Skin of body (tissue), 2 donors: ENCODE measurements around the gene SS18L1. TPM values are rescaled to one million over a fixed set of nuclear protein-coding genes. Genes with fewer than 3 reads are reported as not detected.
A peak's percentile ranks its signal among the peaks of the same experiment; 100 is the strongest.

ENCODE experiments used
- DNase-seq: peaks from one replicate; lab custom pipeline; 2025; lab: John Stamatoyannopoulos, UW
- total RNA-seq: library from RNA; depleted of rRNA; stranded (reverse); fragments of >200 nt; gene quantifications from one replicate; pipeline ENCODE4 v1.2.3, GENCODE V29; 2014

SS18L1 gene
- total RNA-seq, 1 donor from 2014 or later = 18.5 TPM

DNA sequence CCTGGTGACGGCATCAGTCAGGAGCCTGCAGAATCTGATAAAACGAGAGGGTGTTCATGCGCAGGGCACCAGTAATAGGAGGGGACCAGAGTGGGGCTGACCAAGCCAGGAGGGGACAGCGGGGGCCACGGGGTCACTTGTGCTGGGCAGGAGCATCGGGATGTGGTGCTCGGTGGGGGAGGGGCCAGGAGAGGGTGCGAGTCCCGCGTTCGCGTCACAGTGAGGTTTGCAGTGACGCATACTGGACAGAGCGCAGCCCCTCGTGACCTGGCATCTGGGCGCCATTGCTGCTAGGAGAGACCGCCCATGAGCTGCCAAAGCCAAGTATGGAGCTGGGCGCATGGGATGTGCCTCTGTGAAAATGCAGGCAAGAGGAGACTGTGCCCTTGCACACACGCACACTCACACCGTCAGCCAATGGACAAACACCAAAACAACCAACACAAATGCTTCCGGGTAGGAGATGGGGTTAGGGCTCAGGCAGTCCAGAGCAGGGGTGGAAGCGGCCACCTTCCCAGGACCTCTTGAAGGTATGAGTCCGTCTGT is 25.4 kb downstream of the SS18L1 start:
- no peak for DNase-seq

DNA sequence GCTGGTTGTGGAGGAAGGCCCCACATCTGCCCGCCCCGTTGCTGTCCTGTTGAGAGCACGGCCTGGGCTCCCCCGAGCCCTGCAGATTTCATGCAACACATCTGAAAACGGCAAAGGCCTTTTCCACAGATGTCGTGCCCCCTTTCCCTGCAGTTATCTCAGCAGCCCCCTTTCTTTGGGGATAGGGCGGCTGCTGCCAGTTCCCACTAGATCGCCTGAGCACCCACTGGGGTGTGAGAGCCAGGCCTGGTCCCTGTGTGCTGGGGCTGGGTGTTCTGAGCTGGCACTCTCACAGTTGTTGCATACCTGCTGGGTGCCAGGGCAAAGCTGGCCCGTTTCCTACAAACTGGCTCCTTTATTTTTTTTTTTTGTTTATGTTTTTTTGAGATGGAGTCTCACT is 27.0 kb downstream of the SS18L1 start:
- no peak for DNase-seq

DNA sequence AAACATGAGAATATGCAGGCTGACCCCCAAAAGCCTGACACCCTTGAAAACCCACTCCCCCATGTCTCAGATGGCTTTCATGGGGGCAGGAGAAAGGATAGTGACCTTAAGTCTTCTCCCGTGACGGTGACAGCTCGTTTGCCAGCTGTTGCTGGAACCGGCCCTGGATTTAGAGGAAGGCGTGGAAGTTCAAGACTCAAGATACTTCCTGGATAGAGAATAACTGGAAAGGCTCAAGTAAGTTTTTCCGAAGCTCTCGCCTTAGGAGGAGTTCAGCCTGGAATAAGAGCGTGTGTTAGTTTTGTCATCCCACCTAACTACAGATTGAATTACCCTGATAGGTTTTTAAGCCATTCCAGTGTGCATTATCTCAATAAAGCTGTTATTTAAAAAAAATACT is 27.7 kb downstream of the SS18L1 start:
- DNase-seq = no peak

DNA sequence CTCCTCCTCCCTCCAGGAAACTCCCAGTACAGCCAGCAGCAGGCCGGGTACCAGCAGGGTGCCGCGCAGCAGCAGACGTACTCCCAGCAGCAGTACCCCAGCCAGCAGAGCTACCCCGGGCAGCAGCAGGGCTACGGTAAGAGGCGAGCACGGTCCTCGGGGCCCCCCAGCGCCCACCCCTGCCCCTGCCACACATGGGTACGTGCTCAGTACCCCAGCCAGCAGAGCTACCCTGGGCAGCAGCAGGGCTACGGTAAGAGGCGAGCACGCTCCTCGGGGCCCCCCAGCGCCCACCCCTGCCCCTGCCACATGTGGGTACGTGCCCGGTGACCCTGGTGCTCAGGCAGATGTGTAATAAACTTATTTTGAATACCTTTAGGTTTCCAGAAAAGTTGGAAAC is 29.1 kb downstream of the SS18L1 start:
- no peak for DNase-seq

DNA sequence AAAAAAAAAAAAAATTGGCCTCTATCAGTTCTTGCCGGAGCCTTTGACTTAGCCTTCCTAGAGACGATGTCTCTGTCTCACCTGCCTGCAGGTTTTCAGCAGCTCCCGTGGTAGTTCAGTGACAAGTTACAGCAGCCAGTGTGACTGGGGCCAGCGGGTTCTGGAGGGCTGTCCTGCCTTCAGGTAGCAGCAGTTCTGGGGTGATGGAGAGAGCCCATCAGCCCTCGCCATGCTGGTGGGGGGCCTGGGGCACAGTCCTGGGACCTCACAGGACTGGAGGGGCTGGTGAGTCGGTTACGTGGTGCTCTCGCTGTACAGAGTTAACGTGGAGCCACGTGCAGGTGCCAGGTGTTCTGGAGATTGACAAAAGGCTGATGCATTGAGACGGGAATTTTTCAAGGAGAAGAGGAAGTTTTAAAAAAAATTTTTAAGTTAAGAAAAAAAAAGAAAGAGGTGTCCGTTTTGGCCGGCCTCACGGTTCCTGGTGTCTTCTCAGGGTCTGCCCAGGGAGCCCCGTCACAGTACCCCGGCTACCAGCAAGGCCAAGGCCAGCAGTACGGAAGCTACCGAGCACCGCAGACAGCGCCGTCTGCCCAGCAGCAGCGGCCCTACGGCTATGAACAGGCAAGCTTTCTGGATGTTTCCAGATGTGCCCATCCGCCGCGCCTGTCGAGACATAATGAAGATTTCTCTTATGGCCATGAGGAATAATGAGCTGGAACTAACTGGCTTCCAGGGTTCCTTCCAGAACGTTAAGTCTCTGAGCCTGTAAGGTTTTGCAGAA is 30.6 kb downstream of the SS18L1 start:
- no peak for DNase-seq

DNA sequence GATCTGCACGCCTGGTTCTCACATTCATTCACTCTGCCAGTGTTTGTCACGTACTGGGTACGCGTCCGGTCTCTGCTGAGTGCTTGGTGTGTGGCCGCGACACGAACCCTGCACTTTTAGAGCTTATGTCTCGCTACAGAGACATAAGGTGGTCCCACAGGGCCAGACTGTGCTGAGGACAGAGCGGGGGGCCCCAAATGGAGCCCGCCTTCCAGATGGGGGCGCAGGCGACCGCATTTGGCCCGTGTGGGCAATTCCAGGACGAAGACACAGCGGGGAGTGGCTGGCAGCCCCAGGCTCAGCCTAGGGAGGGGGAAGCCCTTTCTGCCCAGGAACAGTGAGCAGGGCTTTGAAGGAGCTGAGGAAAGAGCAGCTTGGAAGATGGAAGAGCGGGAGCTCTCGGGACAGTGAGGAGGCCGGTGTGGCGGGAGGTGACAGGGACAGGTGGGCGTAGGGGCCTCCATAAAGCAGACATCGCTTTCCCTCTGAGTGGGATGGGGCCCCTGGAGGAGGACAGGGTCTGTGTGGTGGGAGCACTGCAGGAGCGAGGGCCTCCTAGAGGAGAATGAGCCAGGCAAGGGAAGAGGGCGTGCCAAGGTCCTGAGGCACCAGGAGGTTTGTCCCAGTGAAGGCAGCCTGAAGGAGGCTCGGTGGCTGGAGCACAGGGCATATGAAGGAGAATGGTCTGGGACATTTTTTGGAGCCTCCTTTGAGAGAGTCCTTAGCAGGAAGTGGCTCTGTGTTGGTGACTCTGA is 31.5 kb downstream of the SS18L1 start:
- DNase-seq = no peak

DNA sequence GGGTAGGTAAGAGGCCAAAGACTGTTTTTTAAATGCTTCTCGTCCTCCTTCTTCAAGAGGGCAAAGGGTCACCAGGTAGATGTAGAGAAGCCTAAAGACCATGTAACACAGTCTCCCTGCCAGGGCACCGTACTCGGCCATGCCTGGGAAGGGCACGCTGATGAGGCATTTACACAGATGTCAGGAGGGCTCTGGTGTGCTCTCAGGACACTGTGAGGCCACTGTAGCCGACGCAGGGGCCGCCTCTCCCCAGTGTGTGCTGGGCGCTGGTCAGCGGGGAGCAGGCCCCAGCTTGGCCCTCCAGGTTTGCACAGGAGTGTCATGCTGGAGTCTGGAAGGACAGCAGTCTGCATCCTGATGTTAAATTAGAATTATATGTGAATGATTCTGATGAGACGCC is 32.1 kb downstream of the SS18L1 start:
- no peak for DNase-seq

DNA sequence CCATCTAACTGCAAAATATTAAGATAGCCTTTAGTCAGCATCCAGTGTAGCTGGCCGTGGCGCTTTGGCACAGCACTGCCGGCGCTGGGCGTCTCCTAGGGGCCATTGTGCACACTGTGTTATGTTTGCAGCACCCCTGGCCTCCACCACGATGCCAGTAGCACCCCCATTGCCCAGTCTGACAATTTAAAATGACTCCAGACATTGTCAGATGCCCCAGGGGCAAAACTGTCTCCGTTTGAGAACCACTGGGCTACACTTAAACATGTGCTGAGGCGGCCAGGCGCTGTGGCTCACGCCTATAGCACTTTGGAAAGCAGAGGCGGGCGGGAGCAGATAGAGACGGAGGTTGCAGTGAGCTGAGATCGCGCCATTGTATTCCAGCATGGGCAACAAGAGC is 33.3 kb downstream of the SS18L1 start:
- DNase-seq = no peak

DNA sequence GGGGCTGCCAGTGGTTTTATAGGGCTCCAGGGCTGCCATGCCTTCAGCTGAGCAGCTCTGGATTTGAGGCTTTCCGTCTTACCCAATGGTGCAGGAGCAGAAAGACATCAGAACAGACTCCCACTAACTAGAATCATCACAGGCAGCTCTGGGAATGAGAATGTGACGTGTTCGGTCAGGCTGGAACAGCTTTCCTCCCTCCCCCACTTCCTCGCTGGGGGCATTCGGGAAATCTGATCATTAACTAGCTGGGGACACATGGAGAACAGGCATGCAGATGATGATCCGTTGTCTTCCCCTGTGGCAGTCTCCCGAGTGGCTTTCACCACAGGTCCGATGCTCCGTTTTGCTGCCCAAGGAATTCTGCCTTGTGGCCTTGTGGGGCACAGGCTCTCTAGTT is 33.7 kb downstream of the SS18L1 start:
- DNase-seq = no peak

DNA sequence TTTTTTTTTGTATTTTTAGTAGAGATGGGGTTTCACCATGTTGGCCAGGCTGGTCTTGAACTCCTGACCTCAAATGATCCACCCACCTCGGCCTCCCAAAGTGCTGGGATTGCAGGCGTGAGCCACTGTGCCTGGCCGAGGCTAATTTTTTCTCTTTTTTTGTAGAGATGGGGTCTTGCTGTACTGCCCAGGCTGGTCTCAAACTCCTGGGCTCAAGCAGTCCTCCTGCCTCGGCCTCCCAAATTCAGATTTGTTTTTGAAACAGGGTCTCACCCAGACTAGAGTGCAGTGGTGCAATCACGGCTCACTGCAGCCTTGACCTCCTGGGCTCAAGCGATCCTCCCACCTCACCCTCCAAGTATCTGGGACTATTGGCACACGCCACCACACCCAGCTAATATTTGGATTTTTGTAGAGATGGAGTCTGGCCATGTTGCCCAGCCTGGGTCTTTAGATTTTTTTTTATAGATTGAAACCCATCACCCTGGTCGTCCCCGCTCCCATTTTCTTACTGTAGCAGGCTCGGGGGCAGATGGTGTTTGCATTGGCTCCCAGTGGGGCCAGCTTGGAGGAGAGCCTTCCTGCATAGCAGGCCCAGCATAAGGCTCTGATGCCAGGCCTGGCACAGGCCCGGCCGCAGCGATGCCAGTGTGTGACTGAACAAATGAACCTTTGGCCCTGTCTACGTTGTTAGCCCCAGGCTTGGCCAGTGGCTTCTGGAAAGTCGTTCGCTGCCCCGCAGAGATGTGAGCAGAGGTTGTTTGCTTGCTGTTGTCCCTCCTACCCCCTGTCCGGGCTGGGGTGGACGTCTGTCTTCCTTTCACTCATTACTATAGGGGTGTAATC is 35.0 kb downstream of the SS18L1 start:
- no peak for DNase-seq

DNA sequence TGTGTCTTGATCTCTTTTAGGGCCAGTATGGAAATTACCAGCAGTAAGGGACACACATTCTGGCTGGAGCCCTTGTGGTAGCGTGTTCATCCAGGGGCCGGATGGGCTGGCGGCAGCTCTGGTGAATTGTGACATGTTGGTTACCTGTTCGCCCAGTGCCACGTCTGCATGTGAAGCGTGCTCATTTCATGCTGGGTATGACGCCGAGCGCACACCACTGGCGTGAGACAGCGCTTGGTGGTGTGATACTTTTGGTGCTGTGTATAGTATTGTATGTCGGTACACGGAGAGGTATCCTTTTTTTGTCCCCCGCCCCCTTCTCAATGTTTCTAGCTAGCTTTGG is 35.6 kb downstream of the SS18L1 start:
- DNase-seq = no peak

DNA sequence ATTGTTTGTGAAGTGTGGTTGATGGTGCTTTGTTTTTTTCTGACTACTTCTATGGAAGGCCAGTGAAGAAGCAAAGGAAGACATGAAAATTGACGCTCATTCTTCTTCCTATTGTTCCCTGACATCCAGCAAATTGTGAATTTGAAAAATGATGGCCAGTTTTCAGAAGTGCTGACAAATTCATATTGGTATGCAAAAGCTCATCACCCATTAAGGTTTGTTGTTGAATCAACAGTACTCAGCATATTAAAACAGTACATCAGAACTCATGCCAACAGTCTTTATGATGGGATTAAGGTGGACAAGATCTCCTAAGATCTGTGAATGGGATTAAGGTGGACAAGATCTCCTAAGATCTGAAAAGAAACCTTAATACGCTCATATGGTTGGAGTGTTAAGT is 38.2 kb downstream of the SS18L1 start:
- DNase-seq = no peak

DNA sequence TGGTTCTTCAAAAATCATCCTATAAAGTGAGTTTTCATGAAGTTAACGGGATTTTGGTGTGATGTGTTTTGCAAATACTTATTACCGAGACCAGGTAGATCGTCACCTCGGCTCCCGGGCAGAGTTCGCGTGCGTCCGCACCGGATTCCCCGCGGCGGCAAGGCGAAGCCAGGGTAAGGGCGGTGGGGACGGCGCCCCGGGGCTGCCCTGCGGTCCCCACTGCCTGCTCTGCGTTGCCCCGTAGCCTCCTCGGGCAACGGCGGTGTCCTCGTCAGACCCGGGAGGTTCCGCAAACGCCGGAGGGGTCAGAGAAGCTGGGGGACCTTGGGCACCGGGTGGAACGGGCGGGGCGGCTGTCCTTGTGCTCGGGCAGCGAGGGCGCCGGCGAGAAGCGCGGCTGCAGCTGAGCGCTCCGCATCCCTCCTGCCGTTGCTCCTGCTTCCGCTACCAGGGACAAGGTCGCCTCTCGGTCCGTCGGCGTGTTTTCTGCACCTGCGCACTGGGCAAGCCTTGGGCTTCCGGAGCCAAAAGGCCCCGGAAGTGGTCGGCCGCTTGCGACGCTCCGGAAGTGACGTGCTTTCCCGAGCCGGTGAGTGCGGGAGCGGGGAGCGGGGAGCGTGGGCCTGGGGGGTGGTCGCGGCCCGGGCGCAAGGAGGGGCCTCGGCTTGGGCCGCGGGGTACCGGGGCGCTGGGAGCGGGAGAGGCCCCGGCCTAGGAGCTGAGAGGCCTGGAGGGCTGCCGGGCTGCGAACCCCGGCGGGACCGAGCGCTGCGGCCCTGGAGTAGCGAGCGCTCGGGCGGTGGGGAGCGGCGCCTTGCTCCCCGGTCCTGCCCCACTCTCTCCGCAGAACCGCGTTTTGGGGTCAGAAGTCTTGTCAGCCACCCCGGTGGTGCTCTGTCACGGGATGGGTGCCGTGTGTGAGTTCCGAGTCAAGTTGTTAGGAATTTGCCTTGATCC is 39.2 kb downstream of the SS18L1 start, which contains the start of gene MTG2:
MTG2 (plus strand) TSS at position 560 of the 957 bp plus-strand sequence. CDS start 10,393 bp downstream, outside the sequence.
- peak; percentile 92 for DNase-seq

DNA sequence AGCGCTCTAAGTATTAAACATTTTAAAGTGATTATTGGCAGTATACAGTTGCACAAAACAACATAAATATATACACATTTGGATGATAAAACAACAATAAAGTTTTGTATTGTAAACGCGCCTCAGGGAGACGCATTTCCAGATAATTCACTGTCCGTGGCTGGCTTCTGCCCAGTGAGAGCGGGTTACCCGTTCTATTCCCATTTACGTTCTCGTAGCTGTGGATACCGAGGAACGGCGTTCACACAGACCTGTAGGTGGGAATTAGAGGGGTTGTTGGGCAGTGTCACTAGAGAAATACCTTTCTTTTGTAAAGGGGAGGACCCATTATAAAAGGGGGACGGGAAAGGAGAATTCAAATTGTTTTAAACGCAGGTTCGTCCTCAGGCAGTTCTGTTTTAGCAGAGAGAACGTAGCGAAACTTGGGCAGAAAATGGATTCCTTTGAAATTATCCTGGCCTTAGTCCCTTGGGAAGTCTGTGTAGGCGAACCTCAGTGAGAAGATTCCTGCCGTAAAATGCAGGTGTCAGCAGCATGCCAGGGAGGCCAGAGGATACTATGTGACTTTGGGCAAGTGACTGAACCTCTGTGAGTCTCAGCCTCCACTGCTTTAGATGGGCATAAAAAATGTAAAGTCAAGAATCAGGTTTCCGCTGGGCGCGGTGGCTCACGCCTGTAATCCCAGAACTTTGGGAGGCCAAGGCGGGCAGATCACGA is 40.0 kb downstream of the SS18L1 start:
- no peak for DNase-seq

DNA sequence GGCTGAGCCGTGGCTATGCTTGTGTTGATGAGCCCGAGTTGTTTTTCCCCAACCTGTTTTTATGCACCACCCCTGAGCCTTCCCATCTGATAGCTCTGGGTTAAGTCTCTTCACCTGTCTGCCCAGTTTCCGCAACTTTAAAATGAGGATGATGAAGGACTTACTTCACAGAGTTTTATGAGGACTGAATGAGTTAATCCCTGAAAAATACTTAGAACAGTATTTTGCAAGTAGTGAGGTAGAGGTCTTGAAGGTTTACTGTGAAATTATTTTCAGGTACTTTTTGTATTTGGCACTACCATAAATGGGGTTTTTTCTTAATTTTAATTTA is 42.5 kb downstream of the SS18L1 start:
- DNase-seq = no peak

DNA sequence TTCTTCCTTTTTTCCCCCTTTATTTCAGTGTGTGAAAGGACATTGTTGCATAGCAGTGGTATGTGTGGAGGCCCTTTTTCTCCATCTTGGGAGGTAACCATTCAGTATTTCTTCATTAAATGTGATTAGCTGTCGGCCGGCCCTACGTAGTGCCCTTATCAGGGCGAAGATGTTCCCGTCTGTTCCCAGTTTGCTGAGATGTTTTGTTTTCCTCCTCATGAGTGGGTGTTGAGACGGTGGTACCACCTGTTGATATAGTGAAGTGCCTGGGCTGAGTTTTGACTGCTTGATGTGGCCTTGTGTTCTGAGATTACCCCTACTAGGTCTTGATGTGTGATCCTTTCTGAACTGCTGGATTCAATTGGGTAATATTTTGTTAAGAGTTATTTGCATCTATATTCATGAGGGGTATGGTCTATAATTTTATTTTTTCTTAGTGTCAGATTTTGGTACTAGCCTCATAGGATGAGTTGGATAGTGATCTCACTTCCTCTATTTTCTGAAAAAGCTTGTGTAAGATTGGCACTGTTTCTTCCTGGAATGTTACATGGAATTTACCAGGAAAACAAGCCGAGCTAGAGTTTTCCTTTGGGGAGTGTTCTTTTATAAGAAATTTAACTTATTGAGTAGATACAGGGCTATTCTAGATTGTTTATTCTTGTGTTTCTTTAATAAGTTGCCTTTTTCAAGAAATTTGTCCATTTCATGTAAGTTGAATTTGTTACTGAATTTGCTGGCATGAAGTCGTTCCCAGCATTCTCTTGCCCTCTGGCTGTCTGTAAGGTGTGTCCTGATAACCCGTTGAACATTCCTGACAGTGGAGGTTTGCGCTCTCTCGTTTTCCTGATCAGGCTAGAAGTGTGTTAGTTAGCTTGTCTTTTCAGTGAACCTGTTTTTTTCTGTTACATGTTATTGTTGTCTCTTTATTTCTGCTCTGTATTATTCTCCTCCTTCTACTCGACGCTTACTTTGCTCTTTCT is 43.6 kb downstream of the SS18L1 start:
- no peak for DNase-seq

DNA sequence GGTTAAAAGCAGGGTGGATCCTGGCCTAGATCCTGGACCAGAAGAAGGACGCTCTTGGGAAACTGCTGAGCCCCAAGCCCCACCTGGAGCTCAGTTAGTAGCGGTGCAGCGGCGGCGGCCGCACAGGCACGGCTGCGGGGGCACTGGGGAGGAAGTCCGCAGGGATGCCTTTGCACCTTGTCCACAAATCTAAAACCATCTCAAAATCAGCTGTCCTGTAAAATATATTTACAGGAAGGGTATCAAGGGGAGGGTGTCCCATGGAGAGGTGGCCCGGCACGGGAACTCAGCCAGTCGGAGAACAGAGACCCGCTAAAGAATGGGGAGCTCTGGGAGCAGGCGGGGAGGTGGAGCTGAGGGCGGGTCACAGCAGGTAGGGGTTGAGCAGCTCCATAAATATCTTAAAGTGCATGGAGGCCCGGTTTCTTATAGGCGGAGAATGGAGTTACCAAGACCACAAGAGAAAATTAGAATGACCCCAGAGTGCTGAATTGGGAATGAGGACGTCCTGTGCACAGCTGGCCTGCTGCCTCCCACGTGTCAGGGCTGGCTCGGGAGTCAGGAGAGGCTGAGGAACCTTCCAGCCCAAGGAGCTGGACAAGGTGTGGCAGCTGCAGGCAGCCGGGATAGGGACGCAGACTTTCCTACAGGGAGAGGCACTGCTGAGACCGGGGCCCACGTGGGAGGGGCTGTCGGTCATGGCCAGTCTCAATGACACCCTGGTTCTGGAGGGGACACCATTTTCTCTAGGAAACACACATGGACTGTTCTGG is 47.3 kb downstream of the SS18L1 start:
- no peak for DNase-seq
